Activated CD4-positive, CD25-positive, alpha-beta regulatory T cell treated with anti-CD3 and anti-CD28 coated beads, Interleukin-2, amount 50 U/mL, for 16 hours (primary cell): ENCODE data around the gene DHPS.
"Not testable (repeated sequence)": the region's sequence is repeated elsewhere in the genome, so short reads cannot be mapped to it uniquely, and the experiment has no call there.

Source experiments
- DNase-seq: peaks from one replicate; pipeline ENCODE4 v3.0.0-alpha.2; 2020; ENCODE audit warnings: low read depth, low spot score

The DHPS gene

DNA sequence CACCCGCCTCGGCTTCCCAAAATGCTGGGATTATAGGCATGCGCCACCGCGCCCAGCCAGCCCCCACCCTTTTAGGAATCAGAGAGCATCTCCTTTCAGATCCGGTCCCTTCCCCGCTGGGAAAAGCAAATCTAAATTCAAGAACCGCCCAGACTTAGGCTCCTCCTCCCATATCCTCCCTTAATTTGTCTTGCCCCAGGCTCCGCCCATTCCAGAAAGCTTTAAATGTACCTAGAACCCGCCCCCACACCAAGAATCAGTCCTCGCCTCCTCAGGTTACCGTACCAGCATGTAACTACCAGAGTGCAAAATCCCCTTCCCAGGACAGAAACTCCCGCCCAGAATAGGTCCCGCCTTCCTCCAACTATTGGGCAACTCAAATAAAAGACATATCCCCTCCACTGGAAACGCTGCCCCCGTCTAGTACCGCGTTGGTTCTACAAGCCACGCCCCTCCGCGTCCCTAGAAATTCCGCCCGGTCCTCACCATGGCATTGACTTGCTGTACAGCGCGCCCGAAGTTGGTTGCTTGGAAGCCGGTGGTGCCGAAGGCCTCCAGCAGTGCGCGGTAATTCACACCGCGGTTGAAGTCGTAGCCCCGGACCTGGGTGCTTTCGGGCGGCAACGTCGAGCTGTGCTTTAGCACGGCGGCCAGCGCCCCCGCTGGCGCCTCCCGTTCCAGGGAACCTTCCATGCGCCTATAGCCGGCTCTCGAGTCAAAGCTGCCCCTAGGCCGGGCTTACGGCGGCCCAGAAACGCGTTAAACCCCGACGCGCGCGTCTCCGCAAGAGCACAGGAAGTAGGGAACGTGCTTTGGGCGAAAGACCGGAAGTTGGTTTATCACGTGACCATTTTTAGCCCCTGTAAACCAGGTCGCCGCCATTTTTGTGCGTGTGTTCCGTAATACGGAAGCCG is at the start of gene DHPS:
DHPS (minus strand) TSS at position 807 of the 914 bp plus-strand sequence; CDS start at position 693, 114 bp downstream.
- DNase-seq = peak; percentile 86

DNA sequence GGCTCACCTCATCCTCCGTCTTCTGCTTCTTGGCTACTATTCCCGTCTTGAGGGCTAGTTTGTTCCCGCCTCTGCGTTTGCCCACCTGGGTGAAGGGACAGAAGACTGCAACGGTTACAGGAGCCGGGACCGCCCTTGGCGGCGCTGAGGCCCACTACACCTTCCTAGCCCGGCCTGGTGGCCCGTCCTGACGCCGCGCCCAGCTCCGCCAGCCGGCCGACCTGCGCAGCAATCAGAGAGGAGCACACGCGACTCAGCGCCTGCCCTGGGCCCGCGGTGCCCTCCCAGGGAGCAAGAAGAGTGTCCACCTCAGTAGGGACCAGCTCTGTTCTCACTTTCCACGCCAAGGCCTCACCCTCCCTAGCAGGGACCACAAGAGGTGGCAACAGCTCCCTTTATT is 49.7 kb upstream of the DHPS start:
- no peak for DNase-seq

DNA sequence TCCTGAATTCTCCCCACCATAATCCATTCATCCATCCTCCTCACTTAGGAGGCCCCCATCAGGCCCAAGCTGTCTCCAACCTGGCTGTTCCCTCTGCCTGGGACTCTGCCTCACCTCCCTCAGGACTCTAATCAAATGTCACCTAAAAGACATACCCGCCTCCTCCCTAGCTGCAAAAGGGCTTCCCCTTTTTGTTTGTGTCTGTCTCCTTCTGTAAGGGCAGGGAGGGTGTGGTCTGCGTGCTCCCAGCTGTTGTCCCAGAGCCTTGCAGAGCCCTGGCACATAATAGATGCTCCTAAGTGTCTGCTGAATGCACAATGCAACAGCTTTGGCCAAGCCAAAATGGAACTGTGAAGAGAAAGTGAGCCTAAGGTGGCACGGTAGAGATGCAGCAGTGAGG is 48.4 kb upstream of the DHPS start:
- DNase-seq = no peak

DNA sequence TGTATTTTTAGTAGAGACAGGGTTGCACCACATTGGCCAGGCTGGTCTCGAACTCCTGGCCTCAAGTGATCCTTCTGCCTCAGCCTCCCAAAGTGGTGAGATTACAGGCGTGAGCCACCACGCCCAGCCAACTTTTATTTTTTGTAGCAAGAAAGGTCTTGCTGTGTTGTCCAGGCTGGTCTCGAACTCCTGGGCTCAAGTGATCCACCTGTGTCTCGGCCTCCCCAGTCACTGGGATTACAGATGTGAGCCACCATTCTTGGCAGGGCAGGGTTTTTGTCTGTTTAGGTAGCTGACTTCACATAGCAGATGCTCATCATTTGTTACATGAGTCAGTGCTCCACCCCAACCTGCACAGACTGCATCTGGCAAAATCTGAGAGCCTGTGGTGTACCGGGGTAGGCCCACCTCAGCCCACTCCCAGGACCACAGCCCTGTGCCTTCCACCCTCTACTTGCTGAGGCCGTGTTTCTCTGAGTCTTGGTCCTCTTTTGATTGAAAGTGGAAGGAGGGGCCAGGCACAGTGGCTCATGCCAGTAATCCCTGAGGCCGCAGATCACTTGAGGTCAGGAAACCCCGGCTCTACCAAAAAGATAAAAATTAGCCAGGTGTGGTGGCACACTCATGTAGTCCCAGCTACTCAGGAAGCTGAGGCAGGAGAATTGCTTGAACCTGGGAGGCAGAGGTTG is 46.2 kb upstream of the DHPS start:
- DNase-seq = no peak

DNA sequence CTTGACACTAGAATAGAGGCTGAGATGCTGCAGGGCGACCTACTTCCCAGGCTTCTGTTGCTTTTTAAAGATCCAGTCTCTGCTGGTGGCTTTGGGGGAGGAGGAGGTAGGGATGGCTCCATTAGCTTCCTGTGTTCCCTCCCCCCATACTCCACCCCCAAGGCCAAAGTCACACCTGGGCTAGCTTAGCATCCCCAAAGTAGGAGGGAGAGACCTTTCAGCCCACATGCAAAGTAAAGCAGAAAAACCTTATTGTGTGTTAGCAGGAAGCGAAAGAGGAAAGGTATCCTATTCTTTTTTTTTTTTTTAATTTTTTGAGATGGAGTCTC is 45.3 kb upstream of the DHPS start:
- no peak for DNase-seq

DNA sequence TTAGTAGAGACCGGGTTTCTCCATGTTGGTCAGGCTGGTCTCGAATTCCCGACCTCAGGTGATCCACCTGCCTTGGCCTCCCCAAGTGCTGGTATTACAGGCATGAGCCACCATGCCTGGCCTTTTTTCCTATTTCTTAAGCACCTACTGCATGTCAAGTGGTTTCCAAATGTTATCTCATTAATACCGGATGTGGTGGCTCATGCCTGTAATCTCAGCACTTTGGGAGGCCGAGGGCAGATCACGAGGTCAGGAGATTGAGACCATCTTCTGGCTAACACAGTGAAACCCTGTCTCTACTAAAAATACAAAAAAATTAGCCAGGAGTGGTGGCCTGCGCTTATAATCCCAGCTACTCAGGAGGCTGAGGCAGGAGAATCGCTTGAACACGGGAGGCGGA is 43.9 kb upstream of the DHPS start:
- DNase-seq = not testable (repeated sequence)

DNA sequence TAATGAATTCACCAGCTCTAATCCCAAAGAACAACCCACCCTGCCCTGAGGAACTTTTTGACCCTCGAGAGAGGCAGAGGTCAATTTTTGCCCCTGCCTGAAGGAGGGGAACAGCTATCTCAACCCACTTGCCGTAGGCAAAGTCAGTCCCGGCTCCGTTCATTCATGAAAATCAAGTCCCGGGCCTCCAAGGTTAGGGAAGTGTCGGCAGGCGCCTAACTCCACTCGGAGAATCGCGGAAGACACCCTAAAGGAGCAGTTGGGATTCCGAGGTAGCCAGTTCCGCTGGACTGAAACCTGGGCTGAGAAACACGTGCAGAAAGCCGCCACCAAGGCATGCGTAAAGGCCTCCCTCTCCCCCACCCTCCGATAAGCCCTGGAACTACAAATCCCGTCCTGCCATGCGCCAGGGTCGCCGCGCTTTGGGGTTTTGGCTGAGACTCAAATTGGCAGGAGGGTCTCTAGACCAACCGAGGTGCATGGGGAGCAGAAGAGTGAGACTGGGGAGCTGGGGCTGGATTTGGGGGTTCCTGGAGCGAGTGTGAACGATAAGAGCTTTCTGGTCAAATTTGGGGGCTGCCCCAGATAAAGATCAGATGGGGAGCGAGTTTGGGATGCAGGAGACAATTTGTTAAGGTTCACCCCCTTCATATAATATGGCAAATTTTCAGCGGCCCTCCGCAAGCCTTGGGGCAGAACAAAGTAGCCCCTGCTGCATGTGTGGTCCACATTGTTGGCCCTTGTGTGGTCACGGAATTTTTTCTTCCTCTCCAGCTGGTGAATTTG is 42.2 kb upstream of the DHPS start, which contains the start of gene TNPO2:
TNPO2 (minus strand) TSS at position 292 of the 786 bp plus-strand sequence. CDS start 2,955 bp downstream, outside the sequence.
- DNase-seq = peak; percentile 46

DNA sequence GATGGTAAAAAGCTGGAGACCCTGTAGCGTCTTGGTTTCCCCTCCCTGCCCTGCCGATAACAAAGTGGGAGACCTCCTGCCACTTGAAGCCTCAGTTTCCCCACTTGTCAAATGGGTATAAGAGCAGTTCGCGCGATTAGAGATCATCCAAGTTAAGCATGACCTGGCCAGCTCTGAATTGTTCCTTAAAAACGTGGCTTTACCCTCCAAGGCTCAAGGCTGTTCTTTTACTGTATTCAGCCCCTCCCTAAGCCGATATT is 41.6 kb upstream of the DHPS start:
- DNase-seq = no peak

DNA sequence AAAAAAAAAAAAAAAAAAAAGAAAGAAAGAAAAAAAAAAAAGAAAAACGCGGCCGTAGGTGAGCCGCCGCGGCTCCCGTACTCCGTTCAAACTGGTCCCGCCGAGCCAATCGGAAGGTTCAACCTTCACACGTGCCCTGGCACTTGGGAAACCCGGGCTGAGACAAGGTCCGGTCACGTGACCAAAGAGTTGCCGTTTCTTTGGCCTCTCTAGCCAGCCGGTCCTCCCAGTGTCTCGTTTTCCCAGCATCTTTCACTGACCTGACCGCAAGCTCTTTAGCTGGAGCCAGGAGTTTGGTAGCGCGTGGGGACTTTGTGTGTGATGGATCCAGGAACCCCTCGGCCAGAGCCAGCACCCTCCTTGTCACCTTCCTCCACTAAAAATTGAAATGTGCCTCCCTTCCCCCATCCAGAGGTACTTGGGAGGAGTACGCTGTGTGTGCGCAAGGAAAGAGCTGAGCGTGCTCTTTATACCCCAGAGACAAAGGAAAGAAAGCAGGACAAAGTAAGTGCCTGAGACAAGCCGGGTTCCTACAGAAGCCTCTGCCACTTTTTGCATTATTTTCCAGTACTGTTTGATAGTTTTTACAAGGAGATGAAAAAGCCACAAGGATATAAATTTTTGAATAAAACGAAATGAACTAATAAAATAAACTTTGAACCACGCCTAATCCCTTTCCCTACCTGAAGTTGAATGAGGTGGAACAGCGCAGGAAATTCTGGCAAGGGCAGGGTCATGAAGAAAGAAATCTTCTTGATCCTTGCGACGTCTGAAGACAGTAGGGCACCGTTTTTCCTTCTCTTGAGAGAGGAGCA is 41.1 kb upstream of the DHPS start:
- peak; percentile 89 for DNase-seq

DNA sequence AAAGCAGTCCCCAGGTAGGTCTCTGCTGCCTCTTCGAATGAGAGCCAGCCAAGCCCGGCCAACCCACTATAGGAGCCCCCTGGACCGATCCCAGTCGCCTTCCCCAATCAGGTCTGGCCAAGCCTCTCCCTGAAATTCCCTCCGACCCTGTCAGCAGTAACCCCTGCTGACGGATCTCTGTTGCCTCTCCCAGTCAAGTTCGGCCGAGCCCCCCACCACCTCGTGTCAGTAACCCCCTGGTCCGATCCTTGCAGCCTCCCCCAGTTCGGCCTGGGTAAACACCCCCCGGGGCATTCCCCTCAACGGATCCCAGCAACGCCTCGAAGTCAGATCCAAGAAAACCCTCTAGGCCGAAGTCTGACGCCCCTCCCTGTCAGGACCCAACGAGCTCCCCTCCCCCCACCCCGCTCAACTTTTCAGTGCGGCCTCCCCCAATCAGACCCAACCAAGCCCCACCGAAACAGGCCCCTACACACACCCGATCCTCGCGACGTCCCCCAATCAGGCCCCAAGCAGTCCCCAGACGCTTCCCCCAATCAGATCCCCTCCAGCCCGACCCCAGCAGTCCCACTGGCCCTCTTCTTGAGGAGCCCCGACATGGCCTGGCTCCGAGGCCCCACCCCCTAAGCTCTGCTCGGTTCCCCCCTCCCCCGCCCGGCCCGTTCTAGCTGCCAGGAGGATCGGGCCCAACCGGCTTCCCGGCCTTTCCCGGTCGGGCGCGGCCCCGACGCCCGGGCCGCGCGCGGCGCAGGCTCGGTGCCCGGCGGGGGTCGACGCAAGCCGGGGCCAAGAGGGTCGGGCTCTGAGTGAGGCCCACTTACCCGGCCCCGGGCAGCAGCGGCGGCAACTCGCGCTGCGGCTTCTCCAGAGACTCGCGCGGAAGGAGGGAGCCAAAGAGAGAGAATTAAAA is 40.2 kb upstream of the DHPS start:
- DNase-seq = no peak

DNA sequence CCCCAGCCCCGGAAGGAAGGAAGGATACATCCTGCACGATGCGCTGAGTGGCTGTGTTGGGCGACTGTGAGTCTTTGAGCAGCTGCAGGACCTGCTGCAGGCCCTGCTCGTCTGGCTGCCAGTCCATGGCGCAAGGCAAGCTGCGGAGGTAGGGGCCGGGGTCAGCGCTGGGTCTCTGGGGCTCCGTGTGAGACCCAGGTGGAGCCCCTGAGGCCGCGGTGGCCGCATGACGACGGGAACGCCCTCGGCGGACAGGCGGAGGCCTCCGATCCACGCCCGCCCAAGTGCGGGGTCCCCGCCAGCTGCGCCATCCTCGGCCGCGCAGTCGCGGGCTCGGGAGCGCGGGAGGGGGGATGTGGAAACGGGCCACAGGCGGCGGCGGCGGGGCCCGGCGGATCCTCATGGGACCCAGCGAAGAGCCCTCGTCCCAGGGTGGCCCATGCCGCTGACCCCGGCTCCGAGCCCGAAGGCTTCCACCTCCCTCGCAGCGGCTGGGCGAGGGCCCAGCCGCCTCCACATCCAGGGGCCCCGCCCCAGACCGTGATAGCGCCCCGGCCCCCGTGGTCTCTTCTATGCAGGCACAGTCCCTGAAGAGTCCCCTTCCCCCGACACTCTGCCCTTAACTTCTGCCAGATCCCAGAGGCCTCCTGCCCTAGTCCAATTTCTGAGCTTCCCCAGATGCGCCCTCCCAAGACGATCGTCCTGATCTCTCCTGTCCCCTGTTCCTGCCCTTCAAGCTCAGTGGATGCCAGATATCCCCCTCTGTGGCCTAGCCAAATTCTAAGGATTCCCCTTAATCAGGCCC is 39.4 kb upstream of the DHPS start:
- no peak for DNase-seq

DNA sequence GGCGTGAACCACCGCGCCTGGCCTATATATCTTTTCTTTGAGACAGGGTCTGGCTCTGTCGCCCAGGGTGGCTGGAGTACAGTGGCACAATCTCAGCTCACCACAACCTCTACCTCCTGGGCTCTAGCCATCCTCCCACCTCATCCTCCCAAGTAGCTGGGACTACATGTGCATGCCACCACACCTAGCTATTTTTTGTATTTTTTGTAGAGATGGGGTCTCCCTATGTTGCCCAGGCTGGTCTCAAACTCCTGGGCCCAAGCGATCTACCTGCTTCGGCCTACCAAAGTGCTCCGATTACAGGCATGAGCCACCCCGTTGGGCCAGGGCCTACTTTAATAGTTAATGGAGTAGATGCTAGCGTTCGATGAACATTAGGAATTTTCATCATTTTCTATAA is 38.6 kb upstream of the DHPS start:
- DNase-seq = no peak

DNA sequence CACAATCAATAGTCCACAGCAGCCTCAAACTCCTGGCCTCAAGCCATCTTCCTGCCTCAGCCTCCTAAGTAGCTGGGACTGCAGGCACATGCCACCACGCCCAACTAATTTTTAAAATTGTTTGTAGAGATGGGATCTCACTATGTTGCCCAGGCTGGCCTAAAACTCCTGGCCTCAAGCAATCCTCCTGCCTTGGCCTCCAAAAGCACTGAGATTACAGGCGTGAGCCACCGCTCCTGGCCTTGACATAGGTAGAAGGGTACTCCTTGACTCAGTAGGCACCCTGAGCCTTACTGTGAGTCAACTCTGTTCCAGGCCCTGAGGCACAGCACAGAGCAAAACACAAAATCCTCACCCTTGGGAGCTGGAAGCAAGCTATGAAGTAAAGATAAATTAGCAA is 34.2 kb upstream of the DHPS start:
- DNase-seq = no peak

DNA sequence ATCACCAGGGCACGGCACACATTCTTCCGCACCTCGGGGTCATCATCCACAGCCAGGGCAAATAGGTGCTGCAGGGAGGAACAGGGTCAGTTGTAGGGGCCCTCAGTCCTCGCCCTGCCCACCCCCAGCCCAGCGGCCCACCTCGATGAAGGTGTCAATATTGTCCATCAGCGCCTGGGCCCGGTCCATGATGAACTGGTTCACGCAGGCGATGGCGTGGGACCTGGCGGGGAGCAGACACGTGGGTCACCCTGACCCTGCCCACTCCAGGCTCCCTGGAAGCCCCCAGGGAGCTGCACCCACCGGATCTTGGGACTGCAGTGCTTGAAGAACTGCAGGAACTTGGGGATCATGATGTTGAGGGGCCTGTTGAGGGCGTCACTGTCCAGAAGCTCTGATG is 33.4 kb upstream of the DHPS start:
- DNase-seq = no peak

DNA sequence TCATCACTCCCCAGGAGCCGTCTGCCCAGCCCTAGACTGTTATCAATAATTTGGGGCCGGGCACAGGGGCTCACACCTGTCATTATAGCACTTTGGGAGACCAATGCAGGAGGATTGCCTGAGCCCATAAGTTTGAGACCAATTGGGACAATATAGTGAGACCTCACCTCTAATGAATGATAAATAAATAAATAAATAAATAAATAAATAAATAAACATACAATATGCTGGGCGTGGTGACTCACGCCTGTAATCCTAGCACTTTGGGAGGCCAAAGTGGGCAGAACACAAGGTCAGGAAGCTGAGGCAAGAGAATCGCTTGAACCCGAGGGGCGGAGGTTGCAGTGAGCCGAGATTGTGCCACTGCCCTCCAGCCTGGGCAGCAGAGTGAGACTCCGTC is 31.6 kb upstream of the DHPS start:
- DNase-seq = not testable (repeated sequence)

DNA sequence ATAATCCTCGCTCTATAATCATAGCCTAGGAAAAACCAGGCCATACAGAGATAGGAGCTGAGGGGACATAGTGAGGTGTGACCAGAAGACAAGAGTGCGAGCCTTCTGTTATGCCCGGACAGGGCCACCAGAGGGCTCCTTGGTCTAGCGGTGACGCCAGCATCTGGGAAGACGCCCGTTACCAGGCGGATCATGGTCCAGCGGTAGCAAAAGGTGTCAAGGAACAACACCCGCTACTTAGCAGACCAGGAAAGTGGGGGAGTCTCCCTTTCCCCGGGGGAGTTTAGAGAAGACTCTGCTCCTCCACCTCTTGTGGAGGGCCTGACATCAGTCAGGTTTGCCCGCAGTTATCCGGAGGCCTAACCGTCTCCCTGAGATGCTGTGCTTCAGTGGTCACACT is 30.4 kb upstream of the DHPS start:
- not testable (repeated sequence) for DNase-seq

DNA sequence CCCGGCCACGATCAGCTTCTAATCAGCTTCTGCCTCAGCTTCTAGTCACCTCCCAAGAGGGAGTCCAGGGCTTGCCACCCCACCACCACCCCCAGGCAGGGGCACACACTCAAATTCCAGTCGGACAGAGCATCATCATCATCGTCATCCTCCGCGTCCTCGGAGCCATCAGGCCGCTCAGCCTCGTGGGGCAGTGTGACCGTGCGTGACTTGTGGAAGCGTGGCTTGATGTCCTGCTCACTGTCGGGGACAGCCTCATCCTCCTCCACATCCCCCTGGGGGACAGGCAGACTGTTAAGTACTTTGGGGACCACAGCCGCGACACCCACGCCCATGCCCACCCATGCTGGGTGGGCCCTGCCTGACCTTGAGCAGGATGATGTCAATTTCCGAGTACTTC is 29.5 kb upstream of the DHPS start:
- no peak for DNase-seq

DNA sequence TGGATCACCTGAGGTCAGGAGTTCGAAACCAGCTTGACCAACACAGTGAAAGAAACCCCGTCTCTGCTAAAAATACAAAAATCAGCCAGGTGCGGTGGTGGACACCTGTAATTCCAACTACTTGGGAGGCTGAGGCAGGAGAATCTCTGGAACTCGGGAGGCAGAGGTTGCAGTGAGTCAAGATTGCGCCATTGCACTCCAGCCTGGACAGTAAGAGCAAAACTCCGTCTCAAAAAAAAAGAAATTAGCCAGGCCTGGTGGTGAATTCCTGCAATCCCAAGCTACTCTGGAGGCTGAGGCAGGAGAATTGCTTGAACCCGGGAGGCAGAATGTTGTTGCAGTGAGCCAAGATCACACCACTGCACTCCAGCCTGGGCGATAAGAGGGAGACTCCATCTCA is 27.0 kb upstream of the DHPS start:
- DNase-seq = no peak

DNA sequence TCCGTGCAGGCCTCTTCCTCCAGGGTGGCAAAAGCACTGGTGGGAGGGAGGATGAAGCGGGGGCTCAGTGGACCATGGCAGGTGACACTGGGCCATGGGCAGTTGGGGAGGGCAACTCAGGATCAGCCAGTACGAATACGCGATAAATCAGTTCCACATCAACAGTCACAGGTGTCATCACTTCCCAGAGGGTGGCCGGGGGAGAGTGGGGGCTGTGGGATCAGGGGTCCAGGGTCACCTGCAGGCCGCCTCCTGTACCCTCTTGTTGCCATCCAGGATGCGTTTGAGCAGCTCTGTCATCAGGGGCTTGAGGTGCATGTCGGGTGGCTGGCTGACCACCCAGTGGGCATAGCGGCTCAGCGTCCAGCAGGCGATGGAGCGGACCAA is 24.6 kb upstream of the DHPS start:
- DNase-seq = no peak
